Spleen (tissue), 7 donors: Measurements from ENCODE around the gene PCCB.

ENCODE experiments used
- POLR2AphosphoS5 ChIP-seq, 3 donors: sonication (generic); formaldehyde crosslinking; IDR thresholded peaks; one replicate each; pipeline ENCODE4 v1.5.1; 2017; ENCODE audit warnings: antibody characterized with exemption in 3 of 3
- TF ChIP-seq, protein P1 (sequence below), 11 experiments: fragments of 200-600 bp in 7 of 11; fragments of 450-650 bp in 4 of 11; sonication (generic) in 4 of 11; IDR thresholded peaks in 8 of 11; conservative IDR thresholded peaks in 3 of 11; 1 replicate in 7 of 11; 2 replicates in 4 of 11; pipeline versions ENCODE4 v1.4.0 to v1.8.0; 2016 to 2021; ENCODE audit warnings: antibody characterized with exemption in 11 of 11, inconsistent platforms in 4 of 11, mild to moderate bottlenecking in 1 of 11
- donor health status: DM: no; HTN: no; CAD: no; lungs with moderate emphysema.
- donor health status: DM: no; HTN: no; CAD: no.
- donor health status: DM: no; HTN: no; CAD: no.

DNA sequence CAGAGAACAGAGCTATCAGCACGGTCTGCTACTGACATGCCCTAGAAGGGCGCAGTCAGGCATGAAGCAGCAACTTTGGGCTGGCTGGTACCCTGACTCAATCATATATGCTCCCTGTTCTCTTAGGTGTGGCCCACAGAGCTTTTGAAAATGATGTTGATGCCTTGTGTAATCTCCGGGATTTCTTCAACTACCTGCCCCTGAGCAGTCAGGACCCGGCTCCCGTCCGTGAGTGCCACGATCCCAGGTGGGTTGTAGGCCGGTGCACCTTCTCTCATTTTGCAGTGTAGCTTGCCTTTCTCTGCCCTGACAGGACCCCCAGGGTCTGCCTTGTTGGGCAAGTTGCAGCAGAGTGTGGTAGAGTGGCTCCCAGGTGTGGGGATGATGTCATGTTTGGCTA is 47.7 kb downstream of the PCCB start:
- TF ChIP-seq, protein P1, sequence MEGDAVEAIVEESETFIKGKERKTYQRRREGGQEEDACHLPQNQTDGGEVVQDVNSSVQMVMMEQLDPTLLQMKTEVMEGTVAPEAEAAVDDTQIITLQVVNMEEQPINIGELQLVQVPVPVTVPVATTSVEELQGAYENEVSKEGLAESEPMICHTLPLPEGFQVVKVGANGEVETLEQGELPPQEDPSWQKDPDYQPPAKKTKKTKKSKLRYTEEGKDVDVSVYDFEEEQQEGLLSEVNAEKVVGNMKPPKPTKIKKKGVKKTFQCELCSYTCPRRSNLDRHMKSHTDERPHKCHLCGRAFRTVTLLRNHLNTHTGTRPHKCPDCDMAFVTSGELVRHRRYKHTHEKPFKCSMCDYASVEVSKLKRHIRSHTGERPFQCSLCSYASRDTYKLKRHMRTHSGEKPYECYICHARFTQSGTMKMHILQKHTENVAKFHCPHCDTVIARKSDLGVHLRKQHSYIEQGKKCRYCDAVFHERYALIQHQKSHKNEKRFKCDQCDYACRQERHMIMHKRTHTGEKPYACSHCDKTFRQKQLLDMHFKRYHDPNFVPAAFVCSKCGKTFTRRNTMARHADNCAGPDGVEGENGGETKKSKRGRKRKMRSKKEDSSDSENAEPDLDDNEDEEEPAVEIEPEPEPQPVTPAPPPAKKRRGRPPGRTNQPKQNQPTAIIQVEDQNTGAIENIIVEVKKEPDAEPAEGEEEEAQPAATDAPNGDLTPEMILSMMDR (IDR thresholded peaks at IDR 0.05 in 8 of 11, conservative IDR thresholded peaks at IDR 0.05 in 3 of 11), result no peak
- TF ChIP-seq POLR2AphosphoS5 (IDR thresholded peaks at IDR 0.05), result no peak
